ENCODE data around the gene KRABD2.
"Not testable (repeated sequence)": the region's sequence is repeated elsewhere in the genome, so short reads cannot be mapped to it uniquely, and the experiment has no call there.

The KRABD2 gene

DNA sequence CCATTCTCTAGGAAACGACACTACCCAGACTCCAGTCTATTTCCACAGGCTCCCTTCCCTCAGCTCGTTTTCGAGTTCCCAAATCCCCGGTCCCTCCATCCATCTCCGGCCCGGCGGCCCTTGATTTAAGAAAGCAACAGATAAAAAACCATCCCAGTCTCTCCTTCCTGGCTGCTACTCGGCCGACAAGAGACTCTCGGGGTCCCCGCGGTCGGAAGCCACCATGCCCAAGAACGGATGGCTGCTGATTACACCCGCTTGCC is 6.3 kb upstream of the KRABD2 start:
- H3K4me3 ChIP-seq, result peak overlapping the region; percentile 64 to 84 (median 72)
- TF ChIP-seq POLR2AphosphoS5 (IDR thresholded peaks at IDR 0.05), result no peak
- TF ChIP-seq POLR2A (IDR thresholded peaks at IDR 0.05), result peak; percentile 74 to 84
- peak overlapping the region; percentile 87 to 94 (median 92) for H3K27ac ChIP-seq
- no peaks in the 10 kb centered on the region for H3K9me3 ChIP-seq
- no peaks in the 10 kb centered on the region for H3K27me3 ChIP-seq
- peaks cover 8 to 42% (median 35%) of the 10 kb centered on the region in 4 donors for H3K36me3 ChIP-seq
- intact Hi-C loops (cut with DNase I), result loop anchor here (1.0 to 5.0 kb wide), 3 partner anchors 52 to 859 kb away; partner anchors contain the start of genes CTC1, NDEL1 and PFAS
- H3K4me1 ChIP-seq, result peaks cover 0 to 46% (median 34%) of the 10 kb centered on the region in 4 donors
- no peak for DNase-seq
- WGBS, 2 donors, result 0 to 2% methylated on average over 15 of the region's 15 CpGs

GRCh38 chr17:8382052-8382879 is 5.8 kb upstream of the KRABD2 start:
- no peaks in the 10 kb centered on the region for H3K27me3 ChIP-seq
- DNase-seq, result no peak
- peak overlapping the region; percentile 64 to 84 (median 72) for H3K4me3 ChIP-seq
- no peaks in the 10 kb centered on the region for H3K9me3 ChIP-seq
- 7 to 16% methylated on average over 27 of the region's 27 CpGs for WGBS, 2 donors
- H3K27ac ChIP-seq, result peak overlapping the region; percentile 87 to 94 (median 92)
- intact Hi-C loops (cut with DNase I), result loop anchor here (5.0 kb wide), 2 partner anchors 135 to 860 kb away; partner anchors contain the start of genes CTC1 and PFAS
- H3K36me3 ChIP-seq, result peaks cover 8 to 48% (median 37%) of the 10 kb centered on the region in 4 donors
- TF ChIP-seq POLR2AphosphoS5 (IDR thresholded peaks at IDR 0.05) (no peak), POLR2A (IDR thresholded peaks at IDR 0.05) (no peak), EP300 (IDR thresholded peaks at IDR 0.05) (no peak), CTCF (IDR thresholded peaks at IDR 0.05) (no peak)
- H3K4me1 ChIP-seq, result peaks cover 0 to 46% (median 34%) of the 10 kb centered on the region in 4 donors

DNA sequence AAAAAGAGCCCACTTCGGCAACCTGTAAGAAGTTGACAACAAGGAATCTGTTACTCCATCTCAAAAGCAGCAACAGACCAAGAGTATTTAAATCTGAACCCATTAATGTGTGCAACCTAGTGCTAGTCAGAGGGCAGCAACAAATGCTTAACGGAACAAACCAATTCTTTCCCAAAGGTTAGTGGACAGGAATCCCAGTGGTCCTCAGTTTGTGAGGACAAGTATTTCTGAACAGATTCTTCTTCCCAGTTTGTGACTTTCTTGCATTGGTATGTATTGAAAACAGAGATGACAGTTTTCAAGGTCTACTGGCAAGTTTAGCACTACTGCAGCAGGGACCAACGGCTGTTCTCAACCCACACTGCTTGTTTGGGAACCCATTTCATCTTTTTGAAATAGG is 3.5 kb upstream of the KRABD2 start:
- no peak overlapping the region for H3K4me3 ChIP-seq

DNA sequence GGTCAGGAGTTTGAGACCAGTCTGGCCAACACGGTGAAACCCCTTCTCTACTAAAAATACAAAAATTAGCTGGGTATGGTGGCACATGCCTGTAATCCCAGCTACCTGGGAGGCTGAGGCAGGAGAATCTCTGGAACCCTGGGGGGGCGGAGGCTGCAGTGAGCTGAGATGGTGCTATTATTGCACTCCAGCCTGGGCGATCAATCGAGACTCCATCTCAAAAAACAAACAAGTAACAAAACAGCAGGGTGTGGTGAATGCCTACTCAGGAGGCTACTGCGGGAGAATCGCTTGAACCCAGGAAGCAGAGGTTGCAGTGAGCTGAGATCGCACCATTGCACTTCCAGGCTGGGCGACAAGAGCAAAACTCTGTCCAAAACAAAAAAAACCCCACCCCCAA is 1.6 kb upstream of the KRABD2 start:
- H3K9me3 ChIP-seq; DNase-seq; H3K27ac ChIP-seq; H3K27me3 ChIP-seq; intact Hi-C loops (cut with DNase I); H3K4me3 ChIP-seq: not testable (repeated sequence)
- 51 to 79% methylated on average over 8 of the region's 8 CpGs for WGBS, 2 donors
- H3K4me1 ChIP-seq, result peaks cover 0 to 51% (median 43%) of the 10 kb centered on the region in 4 donors
- H3K36me3 ChIP-seq, result peaks cover 8 to 52% (median 37%) of the 10 kb centered on the region in 4 donors

More for the DNA sequence above, 3.5 kb upstream of the KRABD2 start:
- Histone ChIP-seq H3K9me3 (no peaks in the 10 kb centered on the region), H3K27ac (no peak overlapping the region), H3K27me3 (no peaks in the 10 kb centered on the region), H3K36me3 (peaks cover 8 to 52% (median 37%) of the 10 kb centered on the region in 4 donors), H3K4me1 (peaks cover 0 to 60% (median 47%) of the 10 kb centered on the region in 4 donors)
- WGBS, 2 donors, result 39 to 72% methylated on average over 3 of the region's 3 CpGs
- TF ChIP-seq EP300 (IDR thresholded peaks at IDR 0.05), result no peak
- no peak for TF ChIP-seq POLR2AphosphoS5 (IDR thresholded peaks at IDR 0.05)
- TF ChIP-seq POLR2A (IDR thresholded peaks at IDR 0.05), result no peak
- TF ChIP-seq CTCF (IDR thresholded peaks at IDR 0.05), result no peak
- intact Hi-C loops (cut with DNase I), result loop anchor here (5.0 kb wide), 2 partner anchors 133 to 862 kb away; partner anchors contain the start of genes CTC1 and PFAS
- DNase-seq, result no peak

- DNase-seq, result no peak
- Histone ChIP-seq H3K4me3 (no peak overlapping the region), H3K9me3 (no peaks in the 10 kb centered on the region), H3K4me1 (peaks cover 0 to 51% (median 42%) of the 10 kb centered on the region in 4 donors), H3K27ac (peak overlapping the region in 3 of 4 donors; percentile 87 to 92 (median 88)), H3K27me3 (no peaks in the 10 kb centered on the region), H3K36me3 (peaks cover 8 to 52% (median 37%) of the 10 kb centered on the region in 4 donors)
- WGBS, 2 donors, result 56 to 83% methylated on average over 4 of the region's 4 CpGs
- intact Hi-C loops (cut with DNase I), result no loop called here
- TF ChIP-seq POLR2AphosphoS5 (IDR thresholded peaks at IDR 0.05) (no peak), POLR2A (IDR thresholded peaks at IDR 0.05) (no peak), CTCF (IDR thresholded peaks at IDR 0.05) (no peak), EP300 (IDR thresholded peaks at IDR 0.05) (no peak)
Measured at GRCh38 chr17:8377422-8377821, 918 bp upstream of the KRABD2 start.
